ENCODE results near the gene ADAMTS6.

- no peak for TF ChIP-seq POLR2AphosphoS5 (IDR thresholded peaks at IDR 0.05; ENCODE audit: low read depth, low read length)
- TF ChIP-seq REST (IDR thresholded peaks at IDR 0.05; ENCODE audit: insufficient read depth in 1 of 2, low read depth in 2 of 2, low read length in 2 of 2): no peak
- TF ChIP-seq TAF1 (IDR thresholded peaks at IDR 0.05; ENCODE audit: borderline replicate concordance, insufficient read depth, low read length): no peak
Measured at GRCh38 chr5:65263321-65263720, 218.4 kb downstream of the ADAMTS6 start.
